Brain microvascular endothelial cell (primary cell): ENCODE data around the gene ITGB7.

Source experiments
- DNase-seq: peaks from one replicate; pipeline ENCODE4 v3.0.0-alpha.2; 2020
- H3K27ac ChIP-seq: fragments of 250-450 bp; sonication (Bioruptor Pico); 2 replicates; pipeline ENCODE4 v1.5.1; 2020; ENCODE audit warnings: mild to moderate bottlenecking, moderate library complexity
- H3K27me3 ChIP-seq: fragments of 250-450 bp; sonication (Bioruptor Pico); replicated peaks from 2 replicates; pipeline ENCODE4 v1.5.1; 2020; ENCODE audit warnings: mild to moderate bottlenecking
- H3K36me3 ChIP-seq: fragments of 250-450 bp; sonication (Bioruptor Pico); replicated peaks from 2 replicates; pipeline ENCODE4 v1.5.1; 2020; ENCODE audit warnings: mild to moderate bottlenecking
- H3K4me3 ChIP-seq: 2 replicates; pipeline ENCODE4 v1.5.1; 2011; ENCODE audit warnings: low read depth, mild to moderate bottlenecking, control low read depth, low read length, moderate library complexity
- CTCF ChIP-seq: IDR thresholded peaks from 2 replicates; pipeline ENCODE4 v1.5.1; 2011; ENCODE audit warnings: low read depth, mild to moderate bottlenecking, moderate library complexity, low read length, control low read depth, inconsistent platforms; ENCODE audit errors: missing control alignments
- in situ Hi-C: cut with HindIII; loops from 2 replicates; pipeline ENCODE4 v1.10.0; 2017; ENCODE audit warnings: low sequenced_read_pairs, low pct_ligation_motif_present

ITGB7 gene

GRCh38 chr12:53191885-53192530, 15.0 kb downstream of the ITGB7 start:
- Histone ChIP-seq H3K36me3 (peaks cover 17% of the 10 kb centered on the region), H3K4me3 (no peak overlapping the region), H3K27me3 (no peaks in the 10 kb centered on the region), H3K27ac (no peak overlapping the region)
- no peak for DNase-seq
- in situ Hi-C loops: no loop called here
- no peak for TF ChIP-seq CTCF

DNA sequence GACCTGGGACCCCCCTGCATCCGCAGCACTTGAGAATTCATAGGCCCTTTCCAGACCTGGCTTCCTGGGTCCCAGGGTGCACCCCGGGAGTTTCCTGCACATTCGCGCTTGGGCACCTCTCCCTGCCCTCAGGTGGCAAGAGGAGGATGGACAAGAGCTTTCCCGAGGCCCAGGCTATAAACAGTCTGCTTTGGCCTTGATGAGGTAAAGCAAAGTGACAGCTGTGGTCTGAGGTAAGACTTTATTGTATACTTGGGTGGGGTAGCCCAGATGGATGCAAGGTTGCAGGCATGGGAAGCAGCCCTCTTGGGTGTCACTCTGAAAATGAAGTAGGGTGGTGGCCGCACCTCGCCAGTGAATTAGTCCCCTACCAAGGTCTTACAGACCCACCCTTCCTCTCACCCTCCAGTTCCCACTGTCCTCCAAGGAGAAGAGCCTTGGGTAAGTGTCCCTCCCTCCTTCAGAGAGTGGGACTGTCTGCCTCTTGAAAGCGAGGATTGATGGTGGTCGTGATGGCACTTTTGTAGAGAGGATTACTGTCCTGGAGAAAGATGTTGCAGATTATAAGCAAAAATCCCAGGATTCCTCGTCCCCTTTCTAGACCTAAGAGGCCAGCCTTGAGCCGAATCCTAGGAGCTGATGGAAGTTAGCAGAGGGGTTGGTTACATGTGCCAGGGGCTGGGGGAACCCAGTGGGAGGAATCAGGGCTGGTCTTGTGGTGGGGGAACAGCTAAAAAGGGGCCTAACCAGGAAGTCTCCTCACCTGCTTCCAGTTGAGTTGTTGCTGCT, 15.8 kb downstream of the ITGB7 start:
- DNase-seq: no peak
- Histone ChIP-seq H3K36me3 (peaks cover 24% of the 10 kb centered on the region), H3K27me3 (no peaks in the 10 kb centered on the region), H3K27ac (no peak overlapping the region), H3K4me3 (no peak overlapping the region)
- TF ChIP-seq CTCF: no peak
- in situ Hi-C loops: no loop called here

DNA sequence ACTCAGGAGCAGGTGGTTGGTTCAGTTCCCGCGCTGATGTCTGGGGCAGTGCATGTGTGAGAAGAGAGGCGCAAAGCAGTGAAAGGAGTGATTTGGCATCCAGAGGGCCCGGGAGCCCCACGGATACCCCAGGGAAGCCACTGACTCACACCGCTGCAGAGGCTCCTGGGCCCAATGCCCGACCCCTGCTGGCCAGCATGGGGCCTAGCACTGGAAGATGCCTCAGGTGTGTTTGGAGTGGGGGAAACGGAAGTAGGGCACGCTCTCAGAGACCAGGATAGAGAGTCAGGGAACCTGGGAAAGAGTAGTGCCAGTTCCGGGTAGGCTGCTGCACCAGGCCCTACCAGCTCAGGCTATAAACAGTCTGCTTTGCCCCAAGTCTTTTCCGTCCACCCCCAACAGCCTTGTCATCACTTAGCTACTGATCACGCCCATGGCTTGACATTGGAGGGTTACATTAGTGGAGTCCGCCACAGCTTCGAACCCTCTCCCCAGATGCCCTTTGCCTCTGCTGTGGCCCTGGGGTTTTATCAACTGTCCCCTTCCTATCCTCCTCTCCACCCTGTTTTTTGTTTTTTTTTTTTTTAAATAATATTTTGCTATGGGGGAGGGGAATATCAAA, 16.8 kb downstream of the ITGB7 start:
- H3K27me3 ChIP-seq: no peaks in the 10 kb centered on the region
- peaks cover 35% of the 10 kb centered on the region for H3K36me3 ChIP-seq
- no peak overlapping the region for H3K27ac ChIP-seq
- H3K4me3 ChIP-seq: no peak overlapping the region
- in situ Hi-C loops: no loop called here
- peak; percentile 57 for DNase-seq
- peak; percentile 96 for TF ChIP-seq CTCF

GRCh38 chr12:53187145-53187899, 19.7 kb downstream of the ITGB7 start:
- in situ Hi-C loops: no loop called here
- Histone ChIP-seq H3K27ac (no peak overlapping the region), H3K27me3 (no peaks in the 10 kb centered on the region), H3K36me3 (peaks cover 46% of the 10 kb centered on the region), H3K4me3 (no peak overlapping the region)
- no peak for TF ChIP-seq CTCF
- DNase-seq: no peak

GRCh38 chr12:53186745-53187144, 20.3 kb downstream of the ITGB7 start:
- no peaks in the 10 kb centered on the region for H3K27me3 ChIP-seq
- H3K27ac ChIP-seq: no peak overlapping the region
- DNase-seq: no peak
- no peak overlapping the region for H3K4me3 ChIP-seq
- in situ Hi-C loops: no loop called here
- TF ChIP-seq CTCF: no peak
- H3K36me3 ChIP-seq: peaks cover 52% of the 10 kb centered on the region
